Measurements from ENCODE around the gene ZNRF4. TPM values are rescaled to one million over a fixed set of nuclear protein-coding genes. Genes with fewer than 3 reads are reported as not detected.
A peak's percentile ranks its signal among the peaks of the same experiment; 100 is the strongest.

ZNRF4 gene
- total and polyA plus RNA-seq, 2 of the 8 experiments (the other 6 are each of a cell fraction or from before 2014, with no cell fraction given): not detected

DNA sequence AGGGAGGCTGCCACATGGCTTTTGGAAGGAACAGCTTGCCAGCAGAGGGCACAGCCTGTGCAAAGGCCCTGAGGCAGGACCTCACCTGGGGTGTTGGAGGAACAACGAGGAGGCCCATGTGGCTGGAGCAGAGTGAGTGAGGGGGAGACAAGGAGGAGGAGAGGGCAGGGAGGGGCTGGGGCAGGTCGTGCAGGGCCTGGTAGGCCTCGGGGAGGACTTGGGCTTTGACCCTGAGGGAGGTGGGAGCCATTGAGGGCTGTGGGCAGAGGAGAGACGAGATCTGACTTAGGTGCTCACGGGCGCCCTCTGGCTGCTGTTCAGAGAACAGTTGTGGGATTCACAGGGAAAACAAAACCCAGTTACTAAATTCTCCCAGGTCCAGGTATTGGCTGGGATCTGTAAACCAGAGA lies 25.2 kb downstream of the ZNRF4 start:
- ChIA-PET CTCF (ENCODE audit: partially characterized antibody) (interaction anchor here (0.7 to 3.0 kb wide), 13 partner anchors 9 to 75 kb away, joined by 3 to 11 read pairs (median 4); no protein-coding TSS in a partner anchor), POLR2A (ENCODE audit: partially characterized antibody) (interaction anchor here (1.0 kb wide), 1 partner anchor 10 kb away, joined by 3 read pairs; no protein-coding TSS in a partner anchor)
- Histone ChIP-seq H3K56ac (replicated peaks; ENCODE audit: insufficient read length, low read depth, low read length) (no peak overlapping the region), H3K4me1 (replicated peaks in 1 of 4; ENCODE audit: control insufficient read depth in 3 of 4, insufficient read depth in 4 of 4, low read length in 3 of 4) (peaks cover 0 to 7% (median 0%) of the 10 kb centered on the region in 4 experiments; a peak in 2 of 7 replicates), H2BK15ac (ENCODE audit: low read length) (no peak overlapping the region), H3K18ac (ENCODE audit: extremely low read depth, low read length) (no peak overlapping the region), H3K23me2 (ENCODE audit: low read depth, low read length) (no peaks in the 10 kb centered on the region), H4K91ac (replicated peaks; ENCODE audit: insufficient read length, low read length) (no peak overlapping the region), H2BK120ac (replicated peaks; ENCODE audit: low read depth, low read length) (no peak overlapping the region), H3K4me2 (ENCODE audit: insufficient read depth in 1 of 2, low read depth in 2 of 2, low read length in 2 of 2) (no peak overlapping the region), H3K27ac (ENCODE audit: low read depth, low read length) (no peak overlapping the region), H3K4ac (replicated peaks; ENCODE audit: insufficient read length, low read depth, low read length) (no peak overlapping the region), H3K9ac (replicated peaks in 1 of 4; ENCODE audit: extremely low read depth in 1 of 4, low read depth in 3 of 4, low read length in 3 of 4) (no peak overlapping the region), H4K8ac (ENCODE audit: extremely low read depth, insufficient read depth, low read length) (no peak overlapping the region), H3K9me3 (ENCODE audit: insufficient read depth in 2 of 2, low read depth in 1 of 2, low read length in 1 of 2) (peaks cover 3 to 11% of the 10 kb centered on the region in 2 experiments; a peak in 3 of 4 replicates), H4K20me1 (replicated peaks in 1 of 2; ENCODE audit: control insufficient read depth in 1 of 2, insufficient read depth in 2 of 2, low read length in 2 of 2) (peaks cover 2% of the 10 kb centered on the region in 2 experiments), H2BK5ac (ENCODE audit: low read depth, low read length) (no peak overlapping the region), H2AFZ (ENCODE audit: low read length) (no peak overlapping the region), H3K14ac (ENCODE audit: insufficient read length) (no peak overlapping the region), H2AK5ac (ENCODE audit: low read depth, low read length) (no peak overlapping the region), H3K27me3 (replicated peaks in 1 of 4; ENCODE audit: control insufficient read depth in 3 of 4, extremely low read depth in 1 of 4, insufficient read depth in 3 of 4, low read length in 3 of 4) (peaks cover 0 to 4% (median 0%) of the 10 kb centered on the region in 4 experiments; a peak in 3 of 7 replicates), H2BK20ac (ENCODE audit: low read length) (no peak overlapping the region), H3K4me3 (ENCODE audit: extremely low read depth in 1 of 4, insufficient read depth in 2 of 4, low read depth in 3 of 4, low read length in 4 of 4) (no peak overlapping the region), H3K36me3 (ENCODE audit: control insufficient read depth in 2 of 4, insufficient read depth in 4 of 4, low read length in 3 of 4) (no peaks in the 10 kb centered on the region), H3K79me2 (ENCODE audit: control insufficient read depth in 1 of 2, insufficient read depth in 2 of 2, low read length in 2 of 2) (no peaks in the 10 kb centered on the region), H3K23ac (ENCODE audit: insufficient read length) (no peak overlapping the region), H2BK12ac (ENCODE audit: low read depth, low read length) (no peak overlapping the region), H4K5ac (ENCODE audit: insufficient read length, low read depth, low read length) (no peak overlapping the region), H3K79me1 (ENCODE audit: low read depth, low read length) (no peaks in the 10 kb centered on the region)
- 100% methylated on average over 1 of the region's 6 CpGs; no CpG with 5 or more reads in 1 of the 2 experiments for WGBS, 2 experiments (ENCODE audit: extremely low coverage in 1 of 2, insufficient coverage in 1 of 2, insufficient read length in 1 of 2, insufficient replicate concordance in 2 of 2, low coverage in 1 of 2, low lambda C conversion rate in 2 of 2, missing lambda C conversion rate in 1 of 2)
- FAIRE-seq: no peak
- peak; percentile 19 to 80 for DNase-seq (ENCODE audit: low read depth in 1 of 2, low spot score in 2 of 2)
- TF ChIP-seq FOSL1 (IDR thresholded peaks at IDR 0.05; ENCODE audit: insufficient read depth, low read depth, low read length) (no peak), SRF (IDR thresholded peaks at IDR 0.05; ENCODE audit: low read depth, low read length) (no peak), SP1 (IDR thresholded peaks at IDR 0.05; ENCODE audit: low read depth, low read length) (no peak), TBP (IDR thresholded peaks at IDR 0.05; ENCODE audit: low read depth, low read length) (no peak), RAD21 (IDR thresholded peaks at IDR 0.05 in 1 of 2, conservative IDR thresholded peaks at IDR 0.05 in 1 of 2; ENCODE audit: low read depth in 2 of 2, low read length in 2 of 2) (peak; percentile 47 to 52; a peak in 3 of 4 replicates), EP300 (IDR thresholded peaks at IDR 0.05; ENCODE audit: borderline replicate concordance in 1 of 2, low read depth in 2 of 2, low read length in 2 of 2) (no peak), HDAC2 (IDR thresholded peaks at IDR 0.05; ENCODE audit: borderline replicate concordance in 1 of 2, low read depth in 2 of 2, low read length in 2 of 2) (peak in 1 of 2 experiments; percentile 97; a peak in 2 of 4 replicates), KDM1A (IDR thresholded peaks at IDR 0.05; ENCODE audit: borderline replicate concordance, low read length) (peak; percentile 100)
- TF ChIP-seq, protein P1, sequence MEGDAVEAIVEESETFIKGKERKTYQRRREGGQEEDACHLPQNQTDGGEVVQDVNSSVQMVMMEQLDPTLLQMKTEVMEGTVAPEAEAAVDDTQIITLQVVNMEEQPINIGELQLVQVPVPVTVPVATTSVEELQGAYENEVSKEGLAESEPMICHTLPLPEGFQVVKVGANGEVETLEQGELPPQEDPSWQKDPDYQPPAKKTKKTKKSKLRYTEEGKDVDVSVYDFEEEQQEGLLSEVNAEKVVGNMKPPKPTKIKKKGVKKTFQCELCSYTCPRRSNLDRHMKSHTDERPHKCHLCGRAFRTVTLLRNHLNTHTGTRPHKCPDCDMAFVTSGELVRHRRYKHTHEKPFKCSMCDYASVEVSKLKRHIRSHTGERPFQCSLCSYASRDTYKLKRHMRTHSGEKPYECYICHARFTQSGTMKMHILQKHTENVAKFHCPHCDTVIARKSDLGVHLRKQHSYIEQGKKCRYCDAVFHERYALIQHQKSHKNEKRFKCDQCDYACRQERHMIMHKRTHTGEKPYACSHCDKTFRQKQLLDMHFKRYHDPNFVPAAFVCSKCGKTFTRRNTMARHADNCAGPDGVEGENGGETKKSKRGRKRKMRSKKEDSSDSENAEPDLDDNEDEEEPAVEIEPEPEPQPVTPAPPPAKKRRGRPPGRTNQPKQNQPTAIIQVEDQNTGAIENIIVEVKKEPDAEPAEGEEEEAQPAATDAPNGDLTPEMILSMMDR (IDR thresholded peaks at IDR 0.05; ENCODE audit: control extremely low read depth in 1 of 3, insufficient read depth in 1 of 3, low read depth in 1 of 3, low read length in 3 of 3): peak; percentile 59 to 79 (median 76)
